ENCODE data around the gene CFLAR. TPM values are rescaled to one million over a fixed set of nuclear protein-coding genes. Genes with fewer than 3 reads are reported as not detected.

The CFLAR gene
- total RNA-seq (2012; rRNA removed), result 72.1 and 75.3 TPM in 2 replicates

DNA sequence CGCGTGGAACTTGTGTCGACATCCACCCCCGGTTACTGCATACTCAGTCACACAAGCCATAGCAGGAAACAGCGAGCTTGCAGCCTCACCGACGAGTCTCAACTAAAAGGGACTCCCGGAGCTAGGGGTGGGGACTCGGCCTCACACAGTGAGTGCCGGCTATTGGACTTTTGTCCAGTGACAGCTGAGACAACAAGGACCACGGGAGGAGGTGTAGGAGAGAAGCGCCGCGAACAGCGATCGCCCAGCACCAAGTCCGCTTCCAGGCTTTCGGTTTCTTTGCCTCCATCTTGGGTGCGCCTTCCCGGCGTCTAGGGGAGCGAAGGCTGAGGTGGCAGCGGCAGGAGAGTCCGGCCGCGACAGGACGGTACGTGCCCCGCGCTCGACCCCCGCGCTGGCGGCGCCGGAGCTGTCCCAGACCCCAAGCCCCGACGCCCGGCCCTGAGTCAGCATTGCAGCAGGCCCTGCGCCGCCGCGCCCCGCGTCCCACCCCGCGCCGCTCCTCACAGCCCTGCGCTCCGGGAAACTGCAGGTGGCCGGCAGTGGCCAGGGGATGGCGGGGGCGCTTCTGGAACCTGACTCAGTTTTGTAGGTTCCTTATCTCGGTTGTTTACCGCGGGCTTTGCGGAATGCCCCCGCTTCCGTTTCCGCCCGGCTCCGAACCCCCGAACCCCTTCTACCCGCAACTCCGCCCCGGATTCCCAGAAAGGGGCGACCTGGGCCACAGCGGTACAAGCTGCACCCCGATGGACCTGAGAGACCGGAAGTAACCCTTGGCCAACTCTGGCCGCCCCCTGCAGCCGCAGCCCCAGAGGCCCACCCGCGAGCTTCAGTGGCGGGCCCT is at the start of gene CFLAR:
Gene CFLAR, plus strand, starts transcription at position 50 of the 844 bp plus-strand sequence. CDS start 13,702 bp downstream, outside the sequence.
- Histone ChIP-seq H3K4me1 (ENCODE audit: control insufficient read depth, insufficient read depth, low read length) (peaks cover 30% of the 10 kb centered on the region), H3K4me3 (ENCODE audit: low read length) (peak within 1 kb of the TSS; percentile 75)

DNA sequence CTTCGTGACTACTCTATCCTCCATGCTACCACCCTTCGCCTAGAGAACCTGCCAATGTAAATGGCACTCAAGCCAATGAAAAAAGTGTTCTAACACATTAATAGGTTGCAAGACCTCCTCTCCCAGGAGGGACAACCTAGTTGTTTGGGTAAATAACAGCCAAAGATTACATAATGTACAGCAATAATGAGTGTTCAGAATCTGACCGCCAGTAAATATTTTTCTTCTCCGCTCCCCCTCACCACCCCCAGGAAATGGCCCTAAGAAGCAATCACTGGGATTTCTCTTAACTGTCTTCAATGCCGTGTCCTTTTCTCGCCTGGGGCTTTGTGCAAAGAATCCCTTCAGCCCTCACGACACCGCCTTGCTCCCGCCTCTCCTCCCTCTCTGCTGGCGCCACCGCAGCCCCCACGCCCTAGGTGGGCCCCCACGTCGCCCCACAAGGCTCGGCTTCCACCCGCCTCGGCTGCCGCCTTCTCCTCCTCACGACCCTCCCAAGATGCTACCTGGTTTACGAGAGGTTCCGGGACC is 45.0 kb upstream of the CFLAR start:
- Histone ChIP-seq H3K9ac (ENCODE audit: low read depth, low read length) (peak overlapping the region; percentile 94), H3K4me3 (ENCODE audit: low read length) (peak overlapping the region; percentile 91), H3K4me1 (ENCODE audit: control insufficient read depth, insufficient read depth, low read length) (peaks cover 12% of the 10 kb centered on the region), H3K27me3 (ENCODE audit: control insufficient read depth, insufficient read depth, low read length) (no peaks in the 10 kb centered on the region), H3K36me3 (ENCODE audit: insufficient read depth, low read length) (no peaks in the 10 kb centered on the region), H3K9me3 (replicated peaks; ENCODE audit: low read length) (no peaks in the 10 kb centered on the region), H3K4me2 (ENCODE audit: low read length) (peak overlapping the region; percentile 82)

More for the DNA sequence above, at the start of gene CFLAR:
- Histone ChIP-seq H3K9ac (ENCODE audit: low read depth, low read length) (peak within 1 kb of the TSS; percentile 93), H3K4me2 (ENCODE audit: low read length) (peak within 1 kb of the TSS; percentile 89), H3K36me3 (ENCODE audit: insufficient read depth, low read length) (peaks cover 4% of the 10 kb centered on the region), H3K27me3 (ENCODE audit: control insufficient read depth, insufficient read depth, low read length) (no peaks in the 10 kb centered on the region), H3K9me3 (replicated peaks; ENCODE audit: low read length) (no peaks in the 10 kb centered on the region)

DNA sequence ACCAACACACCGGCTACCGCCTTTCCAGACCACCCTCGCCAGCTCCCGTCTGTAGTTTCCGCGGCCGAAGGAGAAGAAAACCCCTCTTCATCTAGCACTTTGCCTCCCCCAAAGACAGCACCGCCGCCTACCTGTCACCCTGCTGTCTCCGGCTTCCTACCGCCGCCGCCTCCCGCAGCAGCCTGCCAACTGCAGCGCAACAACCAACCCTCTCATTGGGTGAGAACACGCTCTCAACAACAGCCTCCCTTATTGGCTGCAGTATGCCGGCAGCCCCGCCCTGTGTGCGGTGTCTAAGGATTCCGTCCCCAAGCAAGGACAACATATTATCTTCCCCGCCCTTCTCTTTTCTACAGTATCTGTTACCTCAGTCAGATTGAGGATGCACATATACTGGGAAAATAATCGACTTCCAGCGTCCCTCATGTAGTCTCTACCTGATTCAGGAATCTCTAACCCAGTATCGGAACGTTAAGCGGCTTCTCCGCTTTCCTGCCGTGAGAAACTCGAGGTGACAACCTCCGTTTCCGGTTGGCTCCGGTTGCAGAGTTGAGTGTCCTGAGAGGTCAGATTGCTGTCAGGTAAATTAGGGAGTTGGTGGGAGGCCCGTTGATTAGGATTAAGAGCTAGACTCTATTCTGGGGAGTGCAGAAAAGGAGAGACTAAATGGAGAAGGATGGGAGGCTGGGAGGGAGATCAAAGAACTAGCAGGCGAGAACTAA is 44.3 kb upstream of the CFLAR start, which contains the start of the genes HYCC2 and NDUFB3:
Gene HYCC2, minus strand, starts transcription at position 193 of the 722 bp plus-strand sequence. CDS start 47,662 bp downstream, outside the sequence.
Gene NDUFB3, plus strand, starts transcription at position 523 of the 722 bp plus-strand sequence. CDS start 6,882 bp downstream, outside the sequence.
- Histone ChIP-seq H3K4me2 (ENCODE audit: low read length) (peak within 1 kb of the TSS; percentile 82), H3K9me3 (replicated peaks; ENCODE audit: low read length) (no peaks in the 10 kb centered on the region), H3K4me3 (ENCODE audit: low read length) (peak within 1 kb of the TSS; percentile 91), H3K36me3 (ENCODE audit: insufficient read depth, low read length) (no peaks in the 10 kb centered on the region), H3K27me3 (ENCODE audit: control insufficient read depth, insufficient read depth, low read length) (no peaks in the 10 kb centered on the region), H3K4me1 (ENCODE audit: control insufficient read depth, insufficient read depth, low read length) (peaks cover 12% of the 10 kb centered on the region), H3K9ac (ENCODE audit: low read depth, low read length) (peak within 1 kb of the TSS; percentile 94)

DNA sequence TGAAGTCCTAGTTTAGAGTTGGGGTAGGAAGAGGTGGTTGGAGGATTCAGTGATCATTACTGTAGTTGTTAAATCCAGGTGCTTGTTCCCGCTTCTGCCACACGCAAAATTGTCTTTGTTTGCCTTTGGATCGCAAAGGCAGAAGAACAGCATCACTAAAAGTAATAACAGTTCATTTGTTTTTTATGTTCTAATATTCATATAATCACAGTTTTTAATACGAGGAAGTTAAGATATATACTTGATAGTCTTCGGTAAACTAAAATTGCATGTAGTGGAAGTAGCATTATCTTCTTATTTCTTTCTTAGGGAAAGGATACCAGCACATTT is 43.8 kb upstream of the CFLAR start:
- no peaks in the 10 kb centered on the region for H3K27me3 ChIP-seq (ENCODE audit: control insufficient read depth, insufficient read depth, low read length)
- no peaks in the 10 kb centered on the region for H3K9me3 ChIP-seq (replicated peaks; ENCODE audit: low read length)
- peak overlapping the region; percentile 94 for H3K9ac ChIP-seq (ENCODE audit: low read depth, low read length)
- H3K4me1 ChIP-seq (ENCODE audit: control insufficient read depth, insufficient read depth, low read length), result peaks cover 12% of the 10 kb centered on the region
- H3K36me3 ChIP-seq (ENCODE audit: insufficient read depth, low read length), result no peaks in the 10 kb centered on the region
- H3K4me3 ChIP-seq (ENCODE audit: low read length), result peak overlapping the region; percentile 91
- H3K4me2 ChIP-seq (ENCODE audit: low read length), result peak overlapping the region; percentile 82

DNA sequence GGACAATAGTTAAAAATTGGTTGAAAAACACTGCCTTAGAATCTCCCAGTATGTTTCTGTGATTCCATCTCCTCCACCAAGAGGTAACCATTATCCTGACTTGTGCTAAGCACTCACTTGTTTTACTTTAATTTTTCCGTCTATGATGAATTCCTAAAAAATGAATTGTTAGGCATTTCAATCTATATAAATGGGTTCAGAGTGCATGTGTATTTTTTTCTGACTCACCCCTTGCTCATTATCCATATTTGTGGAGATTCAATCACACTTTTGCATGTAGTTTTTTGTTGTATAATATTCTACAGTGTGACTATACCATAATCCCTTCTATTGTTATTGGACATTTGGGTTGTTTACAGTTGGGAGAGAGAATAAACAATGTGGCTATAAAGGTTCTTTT is 42.9 kb upstream of the CFLAR start:
- H3K4me3 ChIP-seq (ENCODE audit: low read length), result peak overlapping the region; percentile 91
- H3K4me2 ChIP-seq (ENCODE audit: low read length), result peak overlapping the region; percentile 82
- H3K9ac ChIP-seq (ENCODE audit: low read depth, low read length), result peak overlapping the region; percentile 94
- no peaks in the 10 kb centered on the region for H3K27me3 ChIP-seq (ENCODE audit: control insufficient read depth, insufficient read depth, low read length)
- peaks cover 12% of the 10 kb centered on the region for H3K4me1 ChIP-seq (ENCODE audit: control insufficient read depth, insufficient read depth, low read length)
- no peaks in the 10 kb centered on the region for H3K36me3 ChIP-seq (ENCODE audit: insufficient read depth, low read length)
- H3K9me3 ChIP-seq (replicated peaks; ENCODE audit: low read length), result no peaks in the 10 kb centered on the region

DNA sequence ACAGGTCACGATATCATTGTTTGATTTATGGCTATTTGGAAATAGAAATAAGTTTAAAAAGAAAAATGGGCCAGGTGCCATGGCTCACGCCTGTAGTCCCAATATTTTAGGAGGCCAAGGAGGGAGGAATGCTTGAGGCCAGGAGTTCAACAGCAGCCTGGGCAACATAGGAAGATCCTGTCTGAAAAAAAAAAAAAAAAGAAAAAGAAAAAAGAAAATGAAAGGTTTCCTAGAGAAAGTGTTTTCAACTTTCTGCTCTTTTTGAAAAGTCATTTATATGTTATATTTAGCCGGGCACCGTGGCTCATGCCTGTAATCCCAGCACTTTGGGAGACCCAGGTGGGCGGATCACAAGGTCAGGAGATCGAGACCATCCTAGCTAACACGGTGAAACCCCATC is 41.0 kb upstream of the CFLAR start:
- no peak overlapping the region for H3K9ac ChIP-seq (ENCODE audit: low read depth, low read length)
- no peak overlapping the region for H3K4me3 ChIP-seq (ENCODE audit: low read length)

DNA sequence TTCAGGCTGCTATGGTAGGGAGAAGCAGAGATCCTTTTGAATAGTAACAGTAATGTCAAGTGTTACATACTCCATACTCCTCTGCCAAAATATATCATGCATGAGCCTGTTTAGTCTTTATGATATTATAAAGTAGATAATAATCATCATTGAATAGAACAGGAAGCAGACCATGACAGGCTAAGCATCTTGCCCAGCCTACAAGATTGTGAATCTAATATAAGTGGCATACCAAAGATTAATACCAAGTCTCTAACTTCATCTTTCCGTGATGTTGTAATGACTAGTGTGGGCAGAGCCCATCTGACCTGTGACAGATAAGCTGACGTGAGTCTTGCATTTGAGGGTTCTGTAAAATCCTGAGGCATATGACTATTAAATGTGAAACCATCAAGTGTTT is 31.1 kb upstream of the CFLAR start:
- H3K36me3 ChIP-seq (ENCODE audit: insufficient read depth, low read length), result peaks cover 7% of the 10 kb centered on the region
- no peaks in the 10 kb centered on the region for H3K27me3 ChIP-seq (ENCODE audit: control insufficient read depth, insufficient read depth, low read length)
- no peaks in the 10 kb centered on the region for H3K9me3 ChIP-seq (replicated peaks; ENCODE audit: low read length)
- H3K4me2 ChIP-seq (ENCODE audit: low read length), result no peak overlapping the region
- no peaks in the 10 kb centered on the region for H3K4me1 ChIP-seq (ENCODE audit: control insufficient read depth, insufficient read depth, low read length)
- H3K9ac ChIP-seq (ENCODE audit: low read depth, low read length), result no peak overlapping the region
- H3K4me3 ChIP-seq (ENCODE audit: low read length), result no peak overlapping the region

More for the DNA sequence above, 41.0 kb upstream of the CFLAR start:
- Histone ChIP-seq H3K4me1 (ENCODE audit: control insufficient read depth, insufficient read depth, low read length) (peaks cover 5% of the 10 kb centered on the region), H3K4me2 (ENCODE audit: low read length) (no peak overlapping the region), H3K27me3 (ENCODE audit: control insufficient read depth, insufficient read depth, low read length) (no peaks in the 10 kb centered on the region), H3K9me3 (replicated peaks; ENCODE audit: low read length) (no peaks in the 10 kb centered on the region), H3K36me3 (ENCODE audit: insufficient read depth, low read length) (peaks cover 9% of the 10 kb centered on the region)

DNA sequence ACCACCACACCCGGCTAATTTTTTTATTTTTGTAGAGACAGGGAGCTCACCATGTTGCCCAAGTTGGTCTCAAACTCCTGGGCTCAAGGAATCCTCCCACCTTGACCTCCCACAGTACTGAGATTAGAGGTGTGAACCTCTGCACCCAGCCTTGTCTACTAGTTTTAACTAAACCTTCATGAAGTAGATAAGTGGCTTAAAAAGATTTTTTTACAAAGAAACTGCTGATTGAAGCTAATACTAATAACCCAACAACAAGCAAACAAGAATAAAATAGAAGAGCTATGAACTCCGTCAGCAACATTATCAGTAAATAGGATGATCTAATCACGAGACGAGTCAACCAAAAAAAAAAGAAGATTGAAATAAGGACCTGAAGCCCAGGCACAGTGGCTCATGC is 25.4 kb upstream of the CFLAR start:
- no peaks in the 10 kb centered on the region for H3K9me3 ChIP-seq (replicated peaks; ENCODE audit: low read length)
- no peak overlapping the region for H3K9ac ChIP-seq (ENCODE audit: low read depth, low read length)
- H3K4me3 ChIP-seq (ENCODE audit: low read length), result no peak overlapping the region
- no peaks in the 10 kb centered on the region for H3K4me1 ChIP-seq (ENCODE audit: control insufficient read depth, insufficient read depth, low read length)
- H3K36me3 ChIP-seq (ENCODE audit: insufficient read depth, low read length), result peaks cover 3% of the 10 kb centered on the region
- H3K27me3 ChIP-seq (ENCODE audit: control insufficient read depth, insufficient read depth, low read length), result no peaks in the 10 kb centered on the region
- no peak overlapping the region for H3K4me2 ChIP-seq (ENCODE audit: low read length)

DNA sequence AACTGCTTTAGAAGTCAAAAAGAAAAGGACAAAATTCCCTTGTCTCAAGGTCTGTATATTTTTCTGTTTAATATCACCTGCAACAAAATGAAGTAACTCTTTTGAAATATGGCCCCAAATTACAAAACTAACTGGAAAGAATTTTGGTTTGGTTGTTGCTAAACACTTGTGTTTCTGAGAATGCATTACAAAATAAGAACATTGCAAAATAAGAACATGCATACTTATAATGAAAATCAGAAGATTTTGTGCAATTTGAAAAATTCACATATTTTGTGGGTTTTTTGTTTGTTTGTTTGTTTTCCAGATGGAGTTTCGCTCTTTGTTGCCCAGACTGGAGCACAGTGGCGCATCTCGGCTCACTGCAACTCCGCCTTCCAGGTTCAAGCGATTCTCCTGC is 22.4 kb upstream of the CFLAR start:
- no peaks in the 10 kb centered on the region for H3K27me3 ChIP-seq (ENCODE audit: control insufficient read depth, insufficient read depth, low read length)
- H3K9me3 ChIP-seq (replicated peaks; ENCODE audit: low read length), result no peaks in the 10 kb centered on the region
- no peak overlapping the region for H3K4me2 ChIP-seq (ENCODE audit: low read length)
- H3K4me3 ChIP-seq (ENCODE audit: low read length), result no peak overlapping the region
- no peak overlapping the region for H3K9ac ChIP-seq (ENCODE audit: low read depth, low read length)
- H3K4me1 ChIP-seq (ENCODE audit: control insufficient read depth, insufficient read depth, low read length), result no peaks in the 10 kb centered on the region
- no peaks in the 10 kb centered on the region for H3K36me3 ChIP-seq (ENCODE audit: insufficient read depth, low read length)

DNA sequence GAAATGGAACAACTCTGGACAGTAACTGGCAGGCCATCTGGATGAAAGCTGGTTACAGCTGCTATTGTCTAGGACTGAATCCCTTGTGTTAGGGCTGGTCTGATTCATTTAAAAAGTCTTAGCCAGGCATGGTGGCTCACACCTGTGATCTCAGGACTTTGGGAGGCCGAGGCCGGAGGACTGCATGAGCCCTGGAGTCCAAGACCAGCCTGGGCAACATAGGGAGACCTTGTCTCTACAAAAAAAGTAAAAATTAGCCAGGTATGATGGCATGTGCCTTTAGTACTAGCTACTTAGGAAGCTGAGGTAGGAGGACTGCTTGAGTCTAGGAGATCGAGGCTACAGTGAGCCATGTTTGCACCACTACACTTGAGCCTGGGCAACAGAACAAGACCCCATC is 15.5 kb upstream of the CFLAR start:
- Histone ChIP-seq H3K9ac (ENCODE audit: low read depth, low read length) (no peak overlapping the region), H3K4me1 (ENCODE audit: control insufficient read depth, insufficient read depth, low read length) (no peaks in the 10 kb centered on the region), H3K9me3 (replicated peaks; ENCODE audit: low read length) (no peaks in the 10 kb centered on the region), H3K4me2 (ENCODE audit: low read length) (no peak overlapping the region), H3K4me3 (ENCODE audit: low read length) (no peak overlapping the region), H3K36me3 (ENCODE audit: insufficient read depth, low read length) (no peaks in the 10 kb centered on the region), H3K27me3 (ENCODE audit: control insufficient read depth, insufficient read depth, low read length) (no peaks in the 10 kb centered on the region)

DNA sequence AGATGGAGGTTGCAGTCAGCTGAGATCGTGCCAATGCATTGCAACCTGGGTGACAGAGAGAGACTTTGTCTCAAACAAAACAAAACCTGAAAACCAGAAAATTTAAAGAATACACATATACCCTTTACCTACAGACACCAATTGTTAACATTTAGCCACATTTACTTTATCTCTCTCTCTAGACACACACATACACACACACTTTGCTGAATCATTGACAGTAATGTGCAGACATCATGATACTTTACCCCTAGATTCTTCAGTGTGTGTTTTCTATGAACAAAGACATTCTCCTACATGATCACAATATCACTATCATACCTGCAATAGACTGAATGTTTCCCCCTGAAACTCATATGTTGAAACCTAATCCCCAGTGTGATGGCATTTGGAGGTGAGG is 10.2 kb upstream of the CFLAR start:
- Histone ChIP-seq H3K36me3 (ENCODE audit: insufficient read depth, low read length) (no peaks in the 10 kb centered on the region), H3K4me2 (ENCODE audit: low read length) (no peak overlapping the region), H3K27me3 (ENCODE audit: control insufficient read depth, insufficient read depth, low read length) (no peaks in the 10 kb centered on the region), H3K4me3 (ENCODE audit: low read length) (no peak overlapping the region), H3K9me3 (replicated peaks; ENCODE audit: low read length) (no peaks in the 10 kb centered on the region), H3K9ac (ENCODE audit: low read depth, low read length) (no peak overlapping the region), H3K4me1 (ENCODE audit: control insufficient read depth, insufficient read depth, low read length) (no peaks in the 10 kb centered on the region)

Data from skeletal muscle satellite cell (primary cell).